Natural killer cell (primary cell): Measurements from ENCODE around the gene APH1A. TPM values are rescaled to one million over a fixed set of nuclear protein-coding genes. Genes with fewer than 3 reads are reported as not detected.
"Not testable (repeated sequence)": the region's sequence is repeated elsewhere in the genome, so short reads cannot be mapped to it uniquely, and the experiment has no call there.

Experiments used
- ATAC-seq, 3 donors: fragments of 150-1000 bp in 2 of 3; fragments of 200-7000 bp in 1 of 3; cut with Tn5 transposase; 1 replicate in 1 of 3; 2 replicates in 2 of 3; pipeline ENCODE4 v1.10.0; 2021; ENCODE audit warnings: mild to moderate bottlenecking in 2 of 3, moderate library complexity in 2 of 3
- DNase-seq, 2 donors: peaks; one replicate each; pipeline versions ENCODE4 v3.0.0 to v3.0.0-alpha.2; 2013 to 2021; ENCODE audit warnings: mixed read lengths in 1 of 2
- H3K27ac ChIP-seq: one replicate; pipeline ENCODE4 v1.5.1; 2013; ENCODE audit warnings: mild to moderate bottlenecking, low read length
- H3K27me3 ChIP-seq: one replicate; pipeline ENCODE4 v1.6.1; 2013; ENCODE audit warnings: low read length; ENCODE audit not compliant: control insufficient read depth, insufficient read depth
- H3K36me3 ChIP-seq: one replicate; pipeline ENCODE4 v1.6.1; 2013; ENCODE audit warnings: low read length; ENCODE audit not compliant: control insufficient read depth, insufficient read depth
- H3K4me1 ChIP-seq: one replicate; pipeline ENCODE4 v1.6.1; 2013; ENCODE audit warnings: low read length; ENCODE audit not compliant: control insufficient read depth, insufficient read depth
- H3K4me3 ChIP-seq: one replicate; pipeline ENCODE4 v1.5.1; 2013; ENCODE audit warnings: low read length
- H3K9me3 ChIP-seq: one replicate; pipeline ENCODE4 v1.6.1; 2013; ENCODE audit warnings: low read length; ENCODE audit not compliant: control insufficient read depth, insufficient read depth
- H3K27ac Mint-ChIP-seq, 2 donors: one replicate each; pipeline ENCODE4 v1.8.0; 2022; ENCODE audit warnings: mild to moderate bottlenecking in 2 of 2, mixed read lengths in 2 of 2, moderate library complexity in 1 of 2
- H3K27me3 Mint-ChIP-seq, 2 donors: one replicate each; pipeline ENCODE4 v1.8.0; 2022; ENCODE audit warnings: low read depth in 2 of 2, mixed read lengths in 2 of 2
- H3K36me3 Mint-ChIP-seq: one replicate; pipeline ENCODE4 v1.8.0; 2022; ENCODE audit warnings: mixed read lengths
- H3K4me1 Mint-ChIP-seq, 2 donors: one replicate each; pipeline ENCODE4 v1.8.0; 2022; ENCODE audit warnings: mixed read lengths in 2 of 2
- H3K4me3 Mint-ChIP-seq: one replicate; pipeline ENCODE4 v1.8.0; 2022; ENCODE audit warnings: mild to moderate bottlenecking, moderate library complexity, mixed read lengths
- H3K9me3 Mint-ChIP-seq, 2 donors: one replicate each; pipeline ENCODE4 v1.8.0; 2022; ENCODE audit warnings: mixed read lengths in 2 of 2
- CTCF ChIP-seq: fragments of 200-600 bp; IDR thresholded peaks from one replicate; pipeline ENCODE4 v1.8.0; 2022; ENCODE audit warnings: antibody characterized with exemption
- WGBS: methylation state at CpG from one replicate; pipeline ENCODE4 v1.1.7; 2013; ENCODE audit warnings: missing lambda C conversion rate; ENCODE audit not compliant: insufficient coverage; 5-methylcytosine and 5-hydroxymethylcytosine counted together
- intact Hi-C: fragments of 100-400 bp; cut with micrococcal nuclease; formaldehyde crosslinking; loops from one replicate; pipeline ENCODE4 v1.14.2; 2022
- total RNA-seq, 4 donors: library from RNA; stranded (reverse); fragments of 120-200 nt in 1 of 4; gene quantifications; one replicate each; pipeline versions ENCODE4 v1.2.3 to v1.2.4, GENCODE V29; 2013 to 2022

The APH1A gene
- total RNA-seq = 100 to 1,000 TPM; 133 to 153 (median 143) TPM
- total RNA-seq (2013) = 101 TPM

GRCh38 chr1:150268705-150269403, at the start of gene APH1A:
Gene APH1A (minus strand): TSS chr1:150269016. CDS start chr1:150268810, 206 bp downstream.
- Histone ChIP-seq H3K4me3 (peak within 1 kb of the TSS; percentile 86), H3K9me3 (no peaks in the 10 kb centered on the region), H3K36me3 (peaks cover 28% of the 10 kb centered on the region), H3K27me3 (no peaks in the 10 kb centered on the region), H3K27ac (peak within 1 kb of the TSS; percentile 89), H3K4me1 (peaks cover 26% of the 10 kb centered on the region)
- WGBS = under 1% methylated on average over 49 of the region's 49 CpGs
- no peaks in the 10 kb centered on the region for H3K36me3 Mint-ChIP-seq
- peak; percentile 83 to 95 for DNase-seq
- peak; percentile 94 to 95 (median 94) for ATAC-seq
- H3K9me3 Mint-ChIP-seq = no peaks in the 10 kb centered on the region
- intact Hi-C loops = loop anchor here (2.0 kb wide), 2 partner anchors 32 to 52 kb away; partner anchors contain the start of genes ANP32E and PRPF3
- no peak for TF ChIP-seq CTCF
- H3K27ac Mint-ChIP-seq = peak within 1 kb of the TSS; percentile 93 to 94
- peaks cover 21 to 31% of the 10 kb centered on the region in 2 donors for H3K4me1 Mint-ChIP-seq
- H3K27me3 Mint-ChIP-seq = peaks cover 9 to 17% of the 10 kb centered on the region in 2 donors
- H3K4me3 Mint-ChIP-seq = peak within 1 kb of the TSS; percentile 98

GRCh38 chr1:150314691-150315090, 45.9 kb upstream of the APH1A start:
- H3K27ac ChIP-seq, H3K9me3 Mint-ChIP-seq, H3K4me3 ChIP-seq, DNase-seq, H3K27ac Mint-ChIP-seq, H3K27me3 Mint-ChIP-seq, H3K27me3 ChIP-seq, H3K36me3 Mint-ChIP-seq, H3K9me3 ChIP-seq, H3K4me3 Mint-ChIP-seq, intact Hi-C loops, H3K4me1 Mint-ChIP-seq, ATAC-seq, H3K36me3 ChIP-seq, H3K4me1 ChIP-seq: not testable (repeated sequence)
- WGBS = 96% methylated on average over 4 of the region's 4 CpGs

- Histone ChIP-seq H3K4me3 (no peak overlapping the region), H3K4me1 (no peaks in the 10 kb centered on the region), H3K27me3 (no peaks in the 10 kb centered on the region), H3K36me3 (peaks cover 8% of the 10 kb centered on the region), H3K9me3 (no peaks in the 10 kb centered on the region), H3K27ac (no peak overlapping the region)
- Mint-ChIP-seq H3K36me3 (no peaks in the 10 kb centered on the region), H3K27ac (no peak overlapping the region), H3K4me1 (no peaks in the 10 kb centered on the region), H3K27me3 (peaks cover 0 to 4% of the 10 kb centered on the region in 2 donors), H3K4me3 (no peak overlapping the region), H3K9me3 (no peaks in the 10 kb centered on the region)
- no peak for TF ChIP-seq CTCF
- intact Hi-C loops = no loop called here
- 83% methylated on average over 1 of the region's 2 CpGs for WGBS
- ATAC-seq (no peak), DNase-seq (no peak)
Observed at GRCh38 chr1:150311762-150312161, 42.9 kb upstream of the APH1A start.

GRCh38 chr1:150309758-150310508, 41.1 kb upstream of the APH1A start:
- Histone ChIP-seq H3K36me3 (peaks cover 8% of the 10 kb centered on the region), H3K27me3 (no peaks in the 10 kb centered on the region), H3K4me1 (no peaks in the 10 kb centered on the region), H3K9me3 (no peaks in the 10 kb centered on the region), H3K27ac (no peak overlapping the region), H3K4me3 (no peak overlapping the region)
- TF ChIP-seq CTCF = no peak
- peaks cover 0 to 4% of the 10 kb centered on the region in 2 donors for H3K27me3 Mint-ChIP-seq
- H3K4me3 Mint-ChIP-seq = no peak overlapping the region
- intact Hi-C loops = no loop called here
- no peak for DNase-seq
- no peaks in the 10 kb centered on the region for H3K4me1 Mint-ChIP-seq
- no peaks in the 10 kb centered on the region for H3K9me3 Mint-ChIP-seq
- no peak for ATAC-seq
- WGBS = 87% methylated on average over 10 of the region's 10 CpGs
- H3K27ac Mint-ChIP-seq = no peak overlapping the region
- no peaks in the 10 kb centered on the region for H3K36me3 Mint-ChIP-seq

- H3K4me1 ChIP-seq, H3K4me3 ChIP-seq, H3K27ac Mint-ChIP-seq, DNase-seq, intact Hi-C loops, H3K4me3 Mint-ChIP-seq, ATAC-seq, H3K36me3 Mint-ChIP-seq, H3K27me3 ChIP-seq, H3K4me1 Mint-ChIP-seq, H3K9me3 Mint-ChIP-seq, H3K27ac ChIP-seq, H3K27me3 Mint-ChIP-seq, H3K9me3 ChIP-seq: not testable (repeated sequence)
- 96% methylated on average over 7 of the region's 9 CpGs for WGBS
- peaks cover 10% of the 10 kb centered on the region for H3K36me3 ChIP-seq
Observed at GRCh38 chr1:150308585-150308984, 39.8 kb upstream of the APH1A start.
